ENCODE measurements around the gene DCAF15. TPM values are rescaled to one million over a fixed set of nuclear protein-coding genes. Genes with fewer than 3 reads are reported as not detected.

The DCAF15 gene
- total RNA-seq, 1 donor from 2014 or later, result 20.6 TPM

GRCh38 chr19:13935765-13936510, 16.4 kb upstream of the DCAF15 start:
- H3K27me3 ChIP-seq, result no peaks in the 10 kb centered on the region
- DNase-seq (ENCODE audit: extremely low spot score in 2 of 2), result no peak
- H3K9me3 ChIP-seq, result no peaks in the 10 kb centered on the region
- H3K4me1 ChIP-seq, result peaks cover 14% of the 10 kb centered on the region
- no peaks in the 10 kb centered on the region for H3K36me3 ChIP-seq
- H3K4me3 ChIP-seq, result no peak overlapping the region
- no peak overlapping the region for H3K27ac ChIP-seq
- TF ChIP-seq CTCF (IDR thresholded peaks at IDR 0.05) (no peak), POLR2A (IDR thresholded peaks at IDR 0.05) (no peak), POLR2AphosphoS5 (IDR thresholded peaks at IDR 0.05; ENCODE audit: insufficient read depth in 1 of 2, low read depth in 1 of 2) (no peak)
- intact Hi-C loops (cut with DNase I), result no loop called here

GRCh38 chr19:13937479-13938300, 14.6 kb upstream of the DCAF15 start:
- Histone ChIP-seq H3K27me3 (no peaks in the 10 kb centered on the region), H3K36me3 (no peaks in the 10 kb centered on the region), H3K4me1 (peaks cover 14% of the 10 kb centered on the region), H3K27ac (peak overlapping the region; percentile 10), H3K9me3 (no peaks in the 10 kb centered on the region), H3K4me3 (peak overlapping the region; percentile 24 to 41)
- intact Hi-C loops (cut with DNase I), result no loop called here
- no peak for TF ChIP-seq CTCF (IDR thresholded peaks at IDR 0.05)
- no peak for DNase-seq (ENCODE audit: extremely low spot score in 2 of 2)

- intact Hi-C loops (cut with DNase I), result no loop called here
- Histone ChIP-seq H3K4me1 (peaks cover 14% of the 10 kb centered on the region), H3K36me3 (no peaks in the 10 kb centered on the region), H3K27me3 (no peaks in the 10 kb centered on the region), H3K27ac (peak within 1 kb of the TSS; percentile 10), H3K4me3 (peak within 1 kb of the TSS; percentile 24 to 41), H3K9me3 (no peaks in the 10 kb centered on the region)
- DNase-seq (ENCODE audit: extremely low spot score in 2 of 2), result no peak
- no peak for TF ChIP-seq CTCF (IDR thresholded peaks at IDR 0.05)
- no peak for TF ChIP-seq POLR2AphosphoS5 (IDR thresholded peaks at IDR 0.05; ENCODE audit: insufficient read depth in 1 of 2, low read depth in 1 of 2)
- TF ChIP-seq POLR2A (IDR thresholded peaks at IDR 0.05), result no peak
These were observed 13.8 kb upstream of the DCAF15 start, which contains the start of gene PODNL1 for GRCh38 chr19:13938301-13939064. Gene PODNL1, minus strand, starts transcription at chr19:13938417. Its CDS starts 236 bp downstream, at chr19:13938181.

GRCh38 chr19:13942023-13942684, 10.2 kb upstream of the DCAF15 start:
- H3K27me3 ChIP-seq, result no peaks in the 10 kb centered on the region
- no peaks in the 10 kb centered on the region for H3K9me3 ChIP-seq
- H3K4me1 ChIP-seq, result peaks cover 14% of the 10 kb centered on the region
- no peak for TF ChIP-seq POLR2A (IDR thresholded peaks at IDR 0.05)
- no peak for TF ChIP-seq POLR2AphosphoS5 (IDR thresholded peaks at IDR 0.05; ENCODE audit: insufficient read depth in 1 of 2, low read depth in 1 of 2)
- no peak for TF ChIP-seq CTCF (IDR thresholded peaks at IDR 0.05)
- no peak overlapping the region for H3K4me3 ChIP-seq
- intact Hi-C loops (cut with DNase I), result no loop called here
- H3K36me3 ChIP-seq, result no peaks in the 10 kb centered on the region
- DNase-seq (ENCODE audit: extremely low spot score in 2 of 2), result no peak
- no peak overlapping the region for H3K27ac ChIP-seq
